Keratinocyte (primary cell): ENCODE data around the gene UGT1A10. TPM values are rescaled to one million over a fixed set of nuclear protein-coding genes. Genes with fewer than 3 reads are reported as not detected.

ENCODE experiments used
- DNase-seq: peaks from one replicate; pipeline ENCODE4 v3.0.0-alpha.2; 2011; ENCODE audit warnings: low read depth, missing footprints, low spot score
- FAIRE-seq: peaks from 2 replicates; lab custom pipeline; 2011; peaks lifted over from hg19 to GRCh38; lab: Jason Lieb, UNC
- H2AFZ ChIP-seq: 2 replicates; pipeline ENCODE4 v1.6.0; 2012; ENCODE audit warnings: low read length, control low read depth, inconsistent platforms; ENCODE audit not compliant: control insufficient read depth
- H3K27ac ChIP-seq: 2 replicates; pipeline ENCODE4 v1.5.1; 2011; ENCODE audit warnings: low read length; ENCODE audit not compliant: control insufficient read depth, insufficient read depth
- H3K27me3 ChIP-seq: 3 replicates; pipeline ENCODE4 v1.6.0; 2011; ENCODE audit warnings: low read length; ENCODE audit not compliant: control insufficient read depth, insufficient read depth; ENCODE audit errors: extremely low read depth
- H3K36me3 ChIP-seq, 2 experiments: 2 replicates in 1 of 2; 3 replicates in 1 of 2; pipeline ENCODE4 v1.5.1; 2011; ENCODE audit warnings: low read length in 2 of 2, mild to moderate bottlenecking in 1 of 2; ENCODE audit not compliant: control insufficient read depth in 2 of 2, insufficient read depth in 2 of 2; ENCODE audit errors: extremely low read depth in 1 of 2
- H3K4me1 ChIP-seq: 3 replicates; pipeline ENCODE4 v1.5.1; 2011; ENCODE audit warnings: low read length; ENCODE audit not compliant: control insufficient read depth, insufficient read depth; ENCODE audit errors: extremely low read depth
- H3K4me2 ChIP-seq: 3 replicates; pipeline ENCODE4 v1.6.0; 2011; ENCODE audit warnings: low read depth, low read length; ENCODE audit not compliant: control insufficient read depth, insufficient read depth; ENCODE audit errors: extremely low read depth
- H3K4me3 ChIP-seq, 3 experiments: fragments of 200-600 bp in 1 of 3; sonication (generic) in 1 of 3; 2 replicates in 2 of 3; 3 replicates in 1 of 3; pipeline ENCODE4 v1.5.1; 2011 to 2016; ENCODE audit warnings: low read length in 3 of 3, mild to moderate bottlenecking in 3 of 3, control low read depth in 2 of 3, inconsistent platforms in 1 of 3, low read depth in 1 of 3, mixed read lengths in 1 of 3, mixed run types in 1 of 3, moderate library complexity in 1 of 3; ENCODE audit not compliant: control insufficient read depth in 2 of 3, insufficient read depth in 2 of 3; ENCODE audit errors: extremely low read depth in 1 of 3
- H3K79me2 ChIP-seq: 2 replicates; pipeline ENCODE4 v1.6.0; 2012; ENCODE audit warnings: low read length; ENCODE audit not compliant: control insufficient read depth, insufficient read depth
- H3K9ac ChIP-seq: 3 replicates; pipeline ENCODE4 v1.6.0; 2011; ENCODE audit warnings: low read length; ENCODE audit not compliant: control insufficient read depth, insufficient read depth; ENCODE audit errors: extremely low read depth
- H3K9me1 ChIP-seq: 3 replicates; pipeline ENCODE4 v1.6.0; 2011; ENCODE audit warnings: low read length; ENCODE audit not compliant: control insufficient read depth, insufficient read depth; ENCODE audit errors: extremely low read depth
- H3K9me3 ChIP-seq: 2 replicates; pipeline ENCODE4 v1.5.1; 2012; ENCODE audit warnings: low read depth, low read length; ENCODE audit not compliant: control insufficient read depth
- H4K20me1 ChIP-seq: 3 replicates; pipeline ENCODE4 v1.6.0; 2011; ENCODE audit warnings: low read length; ENCODE audit not compliant: control insufficient read depth, insufficient read depth; ENCODE audit errors: extremely low read depth
- CTCF ChIP-seq, 3 experiments: IDR thresholded peaks in 1 of 3; conservative IDR thresholded peaks in 1 of 3; optimal IDR thresholded peaks in 1 of 3; 2 replicates in 2 of 3; 3 replicates in 1 of 3; pipeline versions ENCODE3 to v1.5.1; 2011; ENCODE audit warnings: low read length in 3 of 3, mild to moderate bottlenecking in 3 of 3, moderate library complexity in 2 of 3, control low read depth in 1 of 3, inconsistent platforms in 1 of 3; ENCODE audit not compliant: insufficient read depth in 2 of 3; ENCODE audit errors: extremely low read depth in 1 of 3
- EZH2 ChIP-seq: IDR thresholded peaks from one replicate; pipeline ENCODE4 v1.6.1; 2012; ENCODE audit warnings: inconsistent platforms, mild to moderate bottlenecking, low read length, moderate library complexity
- dilution Hi-C: fragments of 300-500 bp; cut with MboI; formaldehyde crosslinking; loops from one replicate; pipeline ENCODE4 v1.7.0; 2020; ENCODE audit warnings: low sequenced_read_pairs; ENCODE audit not compliant: extremely low pct_ligation_motif_present
- polyA plus RNA-seq, 5 experiments: library from polyadenylated mRNA; depleted of rRNA in 3 of 5; stranded (reverse) in 3 of 5; stranded (forward) in 1 of 5; unstranded in 1 of 5; fragments of >200 nt; gene quantifications; 1 replicate in 1 of 5; 2 replicates in 3 of 5; 3 replicates in 1 of 5; pipeline versions ENCODE4 v1.2.1 to v1.2.3, GENCODE V29; 2011 to 2012; ENCODE audit warnings: missing spikeins in 2 of 5, low read depth in 1 of 5, low replicate concordance in 1 of 5

Gene UGT1A10
- polyA plus RNA-seq, 1 donor (not counting 4 experiments of a cell fraction or from before 2014, with no cell fraction given): 2.0 TPM

GRCh38 chr2:233816771-233817170 lies 180.5 kb downstream of the UGT1A10 start:
- dilution Hi-C loops: no loop called here
- H3K4me3 ChIP-seq: no peak overlapping the region
- DNase-seq (no peak), FAIRE-seq (no peak)
- no peaks in the 10 kb centered on the region for H3K9me3 ChIP-seq
- no peak overlapping the region for H2AFZ ChIP-seq
- H3K4me2 ChIP-seq: no peak overlapping the region
- no peaks in the 10 kb centered on the region for H3K9me1 ChIP-seq
- peaks cover 8% of the 10 kb centered on the region for H3K27me3 ChIP-seq
- H3K9ac ChIP-seq: no peak overlapping the region
- no peaks in the 10 kb centered on the region for H3K4me1 ChIP-seq
- no peaks in the 10 kb centered on the region for H3K36me3 ChIP-seq
- no peaks in the 10 kb centered on the region for H4K20me1 ChIP-seq
- TF ChIP-seq CTCF (optimal IDR thresholded peaks at IDR 0.05 in 1 of 3, IDR thresholded peaks at IDR 0.05 in 1 of 3, conservative IDR thresholded peaks at IDR 0.05 in 1 of 3; ENCODE audit: extremely low read depth in 1 of 3, insufficient read depth in 2 of 3, low read length in 3 of 3) (no peak), EZH2 (no peak)
- H3K27ac ChIP-seq: no peak overlapping the region
- no peaks in the 10 kb centered on the region for H3K79me2 ChIP-seq

GRCh38 chr2:233817361-233817911 lies 181.2 kb downstream of the UGT1A10 start:
- Histone ChIP-seq H2AFZ (no peak overlapping the region), H3K4me1 (no peaks in the 10 kb centered on the region), H3K9ac (no peak overlapping the region), H3K9me3 (no peaks in the 10 kb centered on the region), H3K4me2 (no peak overlapping the region), H3K36me3 (no peaks in the 10 kb centered on the region), H3K79me2 (no peaks in the 10 kb centered on the region), H3K9me1 (no peaks in the 10 kb centered on the region), H3K27ac (no peak overlapping the region), H4K20me1 (no peaks in the 10 kb centered on the region), H3K4me3 (no peak overlapping the region), H3K27me3 (peaks cover 8% of the 10 kb centered on the region)
- dilution Hi-C loops: no loop called here
- TF ChIP-seq EZH2 (no peak), CTCF (optimal IDR thresholded peaks at IDR 0.05 in 1 of 3, IDR thresholded peaks at IDR 0.05 in 1 of 3, conservative IDR thresholded peaks at IDR 0.05 in 1 of 3; ENCODE audit: extremely low read depth in 1 of 3, insufficient read depth in 2 of 3, low read length in 3 of 3) (no peak)
- DNase-seq (no peak), FAIRE-seq (no peak)
